ENCODE results near the gene TRH. TPM values are rescaled to one million over a fixed set of nuclear protein-coding genes. Genes with fewer than 3 reads are reported as not detected.

TRH gene
- total RNA-seq, 4 donors from 2014 or later: 0.33 TPM; not detected in 3

GRCh38 chr3:129943020-129943419, 31.5 kb upstream of the TRH start:
- H3K27ac ChIP-seq (replicated peaks in 1 of 4): no peak overlapping the region
- no peak overlapping the region for H3K4me3 ChIP-seq
- TF ChIP-seq POLR2A (IDR thresholded peaks at IDR 0.05; ENCODE audit: low read depth): no peak
- no peak for TF ChIP-seq CTCF (IDR thresholded peaks at IDR 0.05)
- no peak for TF ChIP-seq EP300 (IDR thresholded peaks at IDR 0.05)
- no peak for TF ChIP-seq POLR2AphosphoS5 (IDR thresholded peaks at IDR 0.05)
- intact Hi-C loops (cut with DNase I): loop anchor here (2.0 to 5.0 kb wide), 2 partner anchors 60 to 164 kb away; no protein-coding TSS in a partner anchor
- peaks cover 0 to 12% (median 5%) of the 10 kb centered on the region in 4 donors for H3K9me3 ChIP-seq
- peaks cover 0 to 3% (median 0%) of the 10 kb centered on the region in 4 donors for H3K27me3 ChIP-seq
- no peaks in the 10 kb centered on the region for H3K4me1 ChIP-seq
- no peaks in the 10 kb centered on the region for H3K36me3 ChIP-seq
- no peak for DNase-seq (ENCODE audit: extremely low spot score)
- WGBS: 90% methylated on average over 3 of the region's 3 CpGs

GRCh38 chr3:129944709-129945108, 29.8 kb upstream of the TRH start:
- intact Hi-C loops (cut with DNase I): loop anchor here (5.0 kb wide), 1 partner anchor 163 kb away; no protein-coding TSS in a partner anchor
- WGBS: 87% methylated on average over 7 of the region's 7 CpGs
- Histone ChIP-seq H3K4me3 (no peak overlapping the region), H3K9me3 (peaks cover 0 to 12% (median 5%) of the 10 kb centered on the region in 4 donors), H3K36me3 (no peaks in the 10 kb centered on the region), H3K4me1 (no peaks in the 10 kb centered on the region), H3K27ac (replicated peaks in 1 of 4) (no peak overlapping the region), H3K27me3 (peaks cover 0 to 3% (median 0%) of the 10 kb centered on the region in 4 donors)
- TF ChIP-seq POLR2AphosphoS5 (IDR thresholded peaks at IDR 0.05) (no peak), CTCF (IDR thresholded peaks at IDR 0.05) (no peak), EP300 (IDR thresholded peaks at IDR 0.05) (no peak), POLR2A (IDR thresholded peaks at IDR 0.05; ENCODE audit: low read depth) (no peak)
- DNase-seq (ENCODE audit: extremely low spot score): no peak

DNA sequence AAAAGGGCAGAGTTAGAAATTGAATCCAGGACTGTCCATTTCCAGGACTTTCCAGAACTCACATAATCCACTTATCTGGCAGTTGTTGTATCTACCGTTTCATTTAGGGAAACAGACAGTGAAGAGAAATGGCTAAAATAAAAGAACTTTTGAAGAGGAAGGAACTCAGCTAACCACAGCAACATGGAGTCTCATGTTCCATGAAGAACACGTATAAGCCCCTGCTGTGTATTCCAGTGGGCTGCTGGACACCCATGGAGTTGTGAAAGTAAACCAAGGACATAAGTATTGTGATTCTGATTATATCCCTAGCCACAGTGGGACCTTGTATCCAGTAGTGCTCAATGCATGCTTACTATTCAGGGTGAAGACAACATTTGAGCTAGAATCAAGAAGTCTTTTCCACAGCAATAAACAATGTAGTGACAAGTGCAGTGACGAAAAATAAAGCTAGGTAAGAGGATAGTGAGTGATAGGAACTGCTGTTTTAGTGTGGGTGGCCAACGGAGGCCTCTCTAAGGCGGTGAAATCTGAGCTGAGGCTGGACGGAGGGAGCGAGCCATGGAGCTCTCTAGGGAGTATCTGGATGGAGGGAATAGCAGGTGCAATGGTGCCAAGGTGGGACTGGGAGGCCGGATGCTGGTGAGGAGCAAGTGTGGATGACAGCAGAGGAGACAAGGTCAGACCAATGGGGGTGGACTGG, 26.8 kb upstream of the TRH start:
- Histone ChIP-seq H3K4me1 (no peaks in the 10 kb centered on the region), H3K36me3 (no peaks in the 10 kb centered on the region), H3K9me3 (peaks cover 0 to 12% (median 5%) of the 10 kb centered on the region in 4 donors), H3K27me3 (peaks cover 0 to 8% (median 0%) of the 10 kb centered on the region in 4 donors), H3K27ac (replicated peaks in 1 of 4) (no peak overlapping the region), H3K4me3 (no peak overlapping the region)
- TF ChIP-seq POLR2A (IDR thresholded peaks at IDR 0.05; ENCODE audit: low read depth) (no peak), EP300 (IDR thresholded peaks at IDR 0.05) (no peak), CTCF (IDR thresholded peaks at IDR 0.05) (no peak), POLR2AphosphoS5 (IDR thresholded peaks at IDR 0.05) (no peak)
- 70% methylated on average over 8 of the region's 8 CpGs for WGBS
- DNase-seq (ENCODE audit: extremely low spot score): no peak
- intact Hi-C loops (cut with DNase I): no loop called here

DNA sequence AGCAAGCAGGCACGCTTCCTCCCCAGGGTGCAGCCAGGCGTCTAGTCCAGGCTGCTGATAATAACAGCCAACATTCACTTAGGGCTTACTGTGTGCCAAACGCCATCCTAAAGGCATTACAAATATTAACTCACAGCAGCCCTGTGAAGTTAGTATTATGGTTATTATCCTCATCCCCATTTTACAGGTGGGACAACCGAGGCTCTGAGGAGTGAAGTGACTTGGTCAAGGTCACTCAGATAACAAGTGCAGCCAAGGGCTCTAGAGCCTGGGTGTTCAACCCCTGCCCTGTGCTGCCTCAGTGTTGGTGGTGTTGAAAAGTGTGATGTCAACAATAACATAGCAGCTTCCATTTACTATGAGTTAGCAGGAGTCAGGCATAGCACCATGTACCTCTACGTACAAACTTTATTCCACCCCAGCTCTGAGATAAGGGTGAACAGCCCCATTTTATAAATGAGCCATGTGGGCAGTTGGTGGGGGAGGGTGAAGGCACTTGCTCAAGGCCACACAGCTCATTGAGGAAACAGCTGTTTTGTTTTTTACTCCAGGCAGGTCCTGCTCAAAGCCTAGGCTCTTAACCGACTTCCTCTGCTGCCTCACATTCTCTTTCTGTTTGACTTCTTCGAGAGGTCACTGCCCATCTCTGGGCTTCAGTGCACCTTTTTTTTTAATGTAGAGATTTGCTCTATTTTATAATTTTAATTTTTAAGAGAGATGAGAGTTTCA, 24.0 kb upstream of the TRH start:
- H3K4me3 ChIP-seq: no peak overlapping the region
- H3K27me3 ChIP-seq: peaks cover 0 to 6% (median 0%) of the 10 kb centered on the region in 4 donors
- H3K27ac ChIP-seq (replicated peaks in 1 of 4): no peak overlapping the region
- no peaks in the 10 kb centered on the region for H3K36me3 ChIP-seq
- DNase-seq (ENCODE audit: extremely low spot score): no peak
- no peaks in the 10 kb centered on the region for H3K4me1 ChIP-seq
- H3K9me3 ChIP-seq: peaks cover 0 to 12% (median 5%) of the 10 kb centered on the region in 4 donors
- 60% methylated on average over 7 of the region's 7 CpGs for WGBS
- intact Hi-C loops (cut with DNase I): no loop called here
- TF ChIP-seq POLR2AphosphoS5 (IDR thresholded peaks at IDR 0.05): no peak
- no peak for TF ChIP-seq CTCF (IDR thresholded peaks at IDR 0.05)
- TF ChIP-seq EP300 (IDR thresholded peaks at IDR 0.05): no peak

Measured in esophagus muscularis mucosa (tissue), 4 donors.